ENCODE results near the gene GZF1.

GZF1 gene

DNA sequence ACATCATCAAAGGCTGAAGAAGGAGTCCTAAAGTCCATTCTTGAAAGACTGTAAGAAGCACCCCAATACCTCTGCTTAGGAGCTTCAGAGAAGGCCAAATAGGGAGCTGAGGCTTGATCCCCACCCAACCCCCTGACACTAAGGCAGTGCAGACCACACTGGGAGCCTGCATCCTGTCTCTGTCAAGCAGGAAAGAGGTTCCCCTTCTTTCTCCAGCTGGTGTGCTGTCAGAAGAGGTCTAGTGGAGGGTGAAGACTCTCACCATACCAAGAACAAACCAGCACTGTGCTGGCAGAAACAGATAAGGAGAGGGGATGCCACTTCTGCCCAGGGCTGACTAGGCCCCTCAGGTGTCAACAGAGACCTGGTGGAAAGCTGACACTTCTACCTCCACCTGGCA is 19.9 kb downstream of the GZF1 start:
- no peak for TF ChIP-seq GABPA (IDR thresholded peaks at IDR 0.05; ENCODE audit: low read depth)
- no peak for TF ChIP-seq SPI1 (IDR thresholded peaks at IDR 0.05; ENCODE audit: borderline replicate concordance, low read depth)
- TF ChIP-seq, protein P1, sequence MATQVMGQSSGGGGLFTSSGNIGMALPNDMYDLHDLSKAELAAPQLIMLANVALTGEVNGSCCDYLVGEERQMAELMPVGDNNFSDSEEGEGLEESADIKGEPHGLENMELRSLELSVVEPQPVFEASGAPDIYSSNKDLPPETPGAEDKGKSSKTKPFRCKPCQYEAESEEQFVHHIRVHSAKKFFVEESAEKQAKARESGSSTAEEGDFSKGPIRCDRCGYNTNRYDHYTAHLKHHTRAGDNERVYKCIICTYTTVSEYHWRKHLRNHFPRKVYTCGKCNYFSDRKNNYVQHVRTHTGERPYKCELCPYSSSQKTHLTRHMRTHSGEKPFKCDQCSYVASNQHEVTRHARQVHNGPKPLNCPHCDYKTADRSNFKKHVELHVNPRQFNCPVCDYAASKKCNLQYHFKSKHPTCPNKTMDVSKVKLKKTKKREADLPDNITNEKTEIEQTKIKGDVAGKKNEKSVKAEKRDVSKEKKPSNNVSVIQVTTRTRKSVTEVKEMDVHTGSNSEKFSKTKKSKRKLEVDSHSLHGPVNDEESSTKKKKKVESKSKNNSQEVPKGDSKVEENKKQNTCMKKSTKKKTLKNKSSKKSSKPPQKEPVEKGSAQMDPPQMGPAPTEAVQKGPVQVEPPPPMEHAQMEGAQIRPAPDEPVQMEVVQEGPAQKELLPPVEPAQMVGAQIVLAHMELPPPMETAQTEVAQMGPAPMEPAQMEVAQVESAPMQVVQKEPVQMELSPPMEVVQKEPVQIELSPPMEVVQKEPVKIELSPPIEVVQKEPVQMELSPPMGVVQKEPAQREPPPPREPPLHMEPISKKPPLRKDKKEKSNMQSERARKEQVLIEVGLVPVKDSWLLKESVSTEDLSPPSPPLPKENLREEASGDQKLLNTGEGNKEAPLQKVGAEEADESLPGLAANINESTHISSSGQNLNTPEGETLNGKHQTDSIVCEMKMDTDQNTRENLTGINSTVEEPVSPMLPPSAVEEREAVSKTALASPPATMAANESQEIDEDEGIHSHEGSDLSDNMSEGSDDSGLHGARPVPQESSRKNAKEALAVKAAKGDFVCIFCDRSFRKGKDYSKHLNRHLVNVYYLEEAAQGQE (IDR thresholded peaks at IDR 0.05; ENCODE audit: insufficient replicate concordance, low read depth), result no peak
- TF ChIP-seq POLR2AphosphoS5 (IDR thresholded peaks at IDR 0.05; ENCODE audit: low read depth), result no peak
- TF ChIP-seq, protein P2, sequence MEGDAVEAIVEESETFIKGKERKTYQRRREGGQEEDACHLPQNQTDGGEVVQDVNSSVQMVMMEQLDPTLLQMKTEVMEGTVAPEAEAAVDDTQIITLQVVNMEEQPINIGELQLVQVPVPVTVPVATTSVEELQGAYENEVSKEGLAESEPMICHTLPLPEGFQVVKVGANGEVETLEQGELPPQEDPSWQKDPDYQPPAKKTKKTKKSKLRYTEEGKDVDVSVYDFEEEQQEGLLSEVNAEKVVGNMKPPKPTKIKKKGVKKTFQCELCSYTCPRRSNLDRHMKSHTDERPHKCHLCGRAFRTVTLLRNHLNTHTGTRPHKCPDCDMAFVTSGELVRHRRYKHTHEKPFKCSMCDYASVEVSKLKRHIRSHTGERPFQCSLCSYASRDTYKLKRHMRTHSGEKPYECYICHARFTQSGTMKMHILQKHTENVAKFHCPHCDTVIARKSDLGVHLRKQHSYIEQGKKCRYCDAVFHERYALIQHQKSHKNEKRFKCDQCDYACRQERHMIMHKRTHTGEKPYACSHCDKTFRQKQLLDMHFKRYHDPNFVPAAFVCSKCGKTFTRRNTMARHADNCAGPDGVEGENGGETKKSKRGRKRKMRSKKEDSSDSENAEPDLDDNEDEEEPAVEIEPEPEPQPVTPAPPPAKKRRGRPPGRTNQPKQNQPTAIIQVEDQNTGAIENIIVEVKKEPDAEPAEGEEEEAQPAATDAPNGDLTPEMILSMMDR (IDR thresholded peaks at IDR 0.05; ENCODE audit: insufficient read depth, low read length), result no peak
- no peak overlapping the region for H3K27ac ChIP-seq (replicated peaks)
- no peak overlapping the region for H3K4me3 ChIP-seq (replicated peaks; ENCODE audit: insufficient read depth, low read length)
- no peak for DNase-seq (ENCODE audit: low read depth in 1 of 2, low spot score in 1 of 2)
- H3K27me3 ChIP-seq (ENCODE audit: insufficient read depth, poor library complexity, severe bottlenecking), result no peaks in the 10 kb centered on the region

DNA sequence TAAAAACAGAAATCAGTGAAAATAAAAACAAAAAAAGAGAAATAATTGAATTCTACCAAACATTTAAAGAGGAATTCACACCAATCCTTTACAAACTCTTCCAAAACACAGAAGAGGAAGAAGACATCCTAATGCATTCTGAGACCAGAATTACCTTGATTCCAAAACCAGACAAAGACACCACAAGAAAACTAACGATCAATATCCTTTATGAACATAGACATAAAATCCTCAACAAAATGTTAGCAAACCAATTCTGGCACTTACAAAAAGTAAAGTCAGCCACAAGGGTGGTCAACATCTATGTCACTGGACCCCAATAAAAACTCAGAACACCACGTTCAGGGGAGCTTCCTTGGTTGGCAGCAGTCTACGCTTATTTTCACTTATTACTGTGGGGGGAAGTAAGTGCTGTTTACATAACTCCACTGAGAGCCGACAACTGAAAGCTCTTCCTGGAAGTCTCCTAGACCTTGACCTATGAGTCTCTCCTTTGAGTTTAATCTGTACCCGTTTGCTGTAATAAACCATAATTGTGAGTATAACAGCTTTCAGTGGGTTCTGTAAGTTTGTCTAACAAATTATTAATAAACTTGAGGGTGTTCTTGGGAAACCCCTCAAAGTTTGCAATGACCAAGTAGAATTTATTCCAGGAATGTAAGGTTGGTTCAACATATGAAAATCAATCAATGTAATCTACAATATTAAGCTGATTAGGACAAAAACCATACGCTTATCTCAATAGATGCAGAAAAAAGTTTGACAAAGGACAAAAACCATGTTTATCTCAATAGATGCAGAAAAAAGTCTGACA is 24.5 kb downstream of the GZF1 start:
- Histone ChIP-seq H3K27ac (replicated peaks) (no peak overlapping the region), H3K4me3 (replicated peaks; ENCODE audit: insufficient read depth, low read length) (no peak overlapping the region), H3K27me3 (ENCODE audit: insufficient read depth, poor library complexity, severe bottlenecking) (no peaks in the 10 kb centered on the region)
- no peak for DNase-seq (ENCODE audit: low read depth in 1 of 2, low spot score in 1 of 2)
- TF ChIP-seq, protein P1 (IDR thresholded peaks at IDR 0.05; ENCODE audit: insufficient replicate concordance, low read depth), result no peak
- TF ChIP-seq SPI1 (IDR thresholded peaks at IDR 0.05; ENCODE audit: borderline replicate concordance, low read depth) (no peak), POLR2AphosphoS5 (IDR thresholded peaks at IDR 0.05; ENCODE audit: low read depth) (no peak), GABPA (IDR thresholded peaks at IDR 0.05; ENCODE audit: low read depth) (no peak)
- TF ChIP-seq, protein P2 (IDR thresholded peaks at IDR 0.05; ENCODE audit: insufficient read depth, low read length), result no peak

DNA sequence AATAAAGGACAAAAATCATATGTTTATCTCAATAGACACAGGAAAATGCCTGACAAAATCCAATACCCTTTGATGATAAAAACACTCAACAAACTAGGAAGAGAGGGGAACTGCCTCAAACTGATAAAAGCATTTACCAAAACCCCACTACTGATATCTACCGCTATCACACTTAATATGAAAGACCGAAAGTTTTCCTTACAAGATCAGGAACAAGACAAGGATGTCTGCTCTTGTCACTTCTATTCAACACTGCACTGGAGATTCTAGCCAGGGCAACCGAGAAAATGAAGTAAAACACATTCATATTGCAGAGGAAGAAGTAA is 25.1 kb downstream of the GZF1 start:
- no peaks in the 10 kb centered on the region for H3K27me3 ChIP-seq (ENCODE audit: insufficient read depth, poor library complexity, severe bottlenecking)
- DNase-seq (ENCODE audit: low read depth in 1 of 2, low spot score in 1 of 2), result no peak
- no peak overlapping the region for H3K27ac ChIP-seq (replicated peaks)
- H3K4me3 ChIP-seq (replicated peaks; ENCODE audit: insufficient read depth, low read length), result no peak overlapping the region
- TF ChIP-seq GABPA (IDR thresholded peaks at IDR 0.05; ENCODE audit: low read depth) (no peak), POLR2AphosphoS5 (IDR thresholded peaks at IDR 0.05; ENCODE audit: low read depth) (no peak), SPI1 (IDR thresholded peaks at IDR 0.05; ENCODE audit: borderline replicate concordance, low read depth) (no peak)
- TF ChIP-seq, protein P1 (IDR thresholded peaks at IDR 0.05; ENCODE audit: insufficient replicate concordance, low read depth), result no peak
- TF ChIP-seq, protein P2 (IDR thresholded peaks at IDR 0.05; ENCODE audit: insufficient read depth, low read length), result no peak
